Motor neuron (in vitro differentiated cells): ENCODE results near the gene DAAM2. TPM values are rescaled to one million over a fixed set of nuclear protein-coding genes. Genes with fewer than 3 reads are reported as not detected.

Source experiments
- ATAC-seq, 8 experiments: fragments of 200-7000 bp; cut with Tn5 transposase; replicated peaks in 6 of 8; 2 replicates each; pipeline ENCODE4 v1.8.0; 2021; ENCODE audit warnings: mild to moderate bottlenecking in 8 of 8, moderate library complexity in 8 of 8
- H3K27ac ChIP-seq, 2 donors: fragments of 250-450 bp; sonication (Bioruptor Pico); 2 replicates each; pipeline ENCODE4 v1.9.0; 2021; ENCODE audit warnings: antibody characterized with exemption in 2 of 2, mild to moderate bottlenecking in 2 of 2, moderate library complexity in 1 of 2
- H3K4me1 ChIP-seq, 2 donors: fragments of 250-450 bp; sonication (Bioruptor Pico); replicated peaks in 1 of 2; 2 replicates each; pipeline ENCODE4 v1.6.1; 2021; ENCODE audit warnings: antibody characterized with exemption in 2 of 2, mild to moderate bottlenecking in 2 of 2, moderate library complexity in 1 of 2
- H3K4me3 ChIP-seq, 5 donors: fragments of 250-450 bp; sonication (Bioruptor Pico); 2 replicates each; pipeline ENCODE4 v1.9.0; 2021; ENCODE audit warnings: antibody characterized with exemption in 5 of 5, mild to moderate bottlenecking in 5 of 5, moderate library complexity in 4 of 5
- WGBS, 10 experiments: fragments of 450-650 bp; shearing (Covaris generic); methylation state at CpG; one replicate each; pipeline ENCODE4 v1.0.0; 2022; 5-methylcytosine and 5-hydroxymethylcytosine counted together
- in situ Hi-C, 9 experiments: fragments of 400-800 bp; cut with MboI; loops; one replicate each; pipeline ENCODE4 v1.15.0; 2021; ENCODE audit warnings: low sequenced_read_pairs in 9 of 9, low pct_unique_long_range_greater_than_20kb in 2 of 9; ENCODE audit not compliant: unreplicated experiment in 9 of 9
- total RNA-seq, 8 experiments: library from RNA; unstranded; fragments of 300-600 nt; gene quantifications; 2 replicates each; pipeline versions ENCODE4 v1.2.3 to v1.2.4, GENCODE V29; 2022

The DAAM2 gene
- total RNA-seq, 8 experiments from 2014 or later: 0.60 to 11.3 (median 2.4) TPM

GRCh38 chr6:39772559-39773273 lies 19.5 kb upstream of the DAAM2 start:
- H3K4me3 ChIP-seq: no peak overlapping the region
- peaks cover 7 to 11% of the 10 kb centered on the region in 2 donors for H3K4me1 ChIP-seq
- ATAC-seq: peak in 2 of 8 experiments; percentile 8 to 84
- WGBS, 10 experiments: 0 to 95% (median 45%) methylated on average over 2 to 5 of the region's 6 CpGs; no CpG with 5 or more reads in 1 of the 10 experiments
- in situ Hi-C loops: no loop called here
- no peak overlapping the region for H3K27ac ChIP-seq

GRCh38 chr6:39773782-39774181 lies 18.4 kb upstream of the DAAM2 start:
- no peak overlapping the region for H3K27ac ChIP-seq
- no peak for ATAC-seq
- in situ Hi-C loops: no loop called here
- H3K4me3 ChIP-seq: no peak overlapping the region
- WGBS, 10 experiments: 89 to 100% (median 97%) methylated on average over 1 to 2 of the region's 2 CpGs; no CpG with 5 or more reads in 6 of the 10 experiments
- peaks cover 7 to 12% of the 10 kb centered on the region in 2 donors for H3K4me1 ChIP-seq

GRCh38 chr6:39776581-39776980 lies 15.6 kb upstream of the DAAM2 start:
- WGBS, 10 experiments: 14 to 100% (median 81%) methylated on average over 1 to 2 of the region's 2 CpGs; no CpG with 5 or more reads in 1 of the 10 experiments
- no peak overlapping the region for H3K4me3 ChIP-seq
- ATAC-seq: peak in 1 of 8 experiments; percentile 30
- H3K27ac ChIP-seq: no peak overlapping the region
- in situ Hi-C loops: no loop called here
- peaks cover 5 to 12% of the 10 kb centered on the region in 2 donors for H3K4me1 ChIP-seq

- H3K4me3 ChIP-seq: no peak overlapping the region
- no peak overlapping the region for H3K27ac ChIP-seq
- 25 to 83% (median 60%) methylated on average over 2 to 9 of the region's 10 CpGs; no CpG with 5 or more reads in 2 of the 10 experiments for WGBS, 10 experiments
- ATAC-seq: peak in 5 of 8 experiments; percentile 6 to 91 (median 78)
- H3K4me1 ChIP-seq: peaks cover 5 to 12% of the 10 kb centered on the region in 2 donors
- in situ Hi-C loops: no loop called here
Observed at GRCh38 chr6:39777218-39777617, 15.0 kb upstream of the DAAM2 start.

GRCh38 chr6:39777661-39778060 lies 14.5 kb upstream of the DAAM2 start:
- no peak overlapping the region for H3K27ac ChIP-seq
- no peak overlapping the region for H3K4me3 ChIP-seq
- ATAC-seq: no peak
- 20 to 100% (median 83%) methylated on average over 1 to 4 of the region's 4 CpGs; no CpG with 5 or more reads in 5 of the 10 experiments for WGBS, 10 experiments
- in situ Hi-C loops: no loop called here
- peaks cover 5 to 12% of the 10 kb centered on the region in 2 donors for H3K4me1 ChIP-seq

- in situ Hi-C loops: no loop called here
- 82 to 100% (median 95%) methylated on average over 1 to 2 of the region's 2 CpGs; no CpG with 5 or more reads in 7 of the 10 experiments for WGBS, 10 experiments
- H3K27ac ChIP-seq: no peak overlapping the region
- peaks cover 5 to 12% of the 10 kb centered on the region in 2 donors for H3K4me1 ChIP-seq
- ATAC-seq: no peak
- no peak overlapping the region for H3K4me3 ChIP-seq
Observed at GRCh38 chr6:39778581-39779255, 13.5 kb upstream of the DAAM2 start.

- no peak overlapping the region for H3K4me3 ChIP-seq
- no peak for ATAC-seq
- in situ Hi-C loops: no loop called here
- H3K4me1 ChIP-seq: no peaks in the 10 kb centered on the region
- 45 to 100% (median 70%) methylated on average over 1 to 2 of the region's 2 CpGs; no CpG with 5 or more reads in 1 of the 10 experiments for WGBS, 10 experiments
- no peak overlapping the region for H3K27ac ChIP-seq
Observed at GRCh38 chr6:39785281-39785680, 6.9 kb upstream of the DAAM2 start.

- ATAC-seq: peak in 1 of 8 experiments; percentile 39
- H3K27ac ChIP-seq: no peak overlapping the region
- no peaks in the 10 kb centered on the region for H3K4me1 ChIP-seq
- in situ Hi-C loops: no loop called here
- 0 to 88% (median 60%) methylated on average over 1 of the region's 1 CpG; no CpG with 5 or more reads in 2 of the 10 experiments for WGBS, 10 experiments
- no peak overlapping the region for H3K4me3 ChIP-seq
Observed at GRCh38 chr6:39786649-39787048, 5.5 kb upstream of the DAAM2 start.

- H3K4me1 ChIP-seq: no peaks in the 10 kb centered on the region
- no peak overlapping the region for H3K4me3 ChIP-seq
- ATAC-seq: no peak
- WGBS, 10 experiments: 67 to 100% (median 88%) methylated on average over 1 to 5 of the region's 8 CpGs; no CpG with 5 or more reads in 2 of the 10 experiments
- H3K27ac ChIP-seq: no peak overlapping the region
- in situ Hi-C loops: no loop called here
Observed at GRCh38 chr6:39787322-39787721, 4.9 kb upstream of the DAAM2 start.

GRCh38 chr6:39790772-39791171 lies 1.4 kb upstream of the DAAM2 start:
- H3K4me3 ChIP-seq: no peak overlapping the region
- WGBS, 10 experiments: 86 to 100% (median 100%) methylated on average over 1 to 4 of the region's 5 CpGs; no CpG with 5 or more reads in 1 of the 10 experiments
- ATAC-seq: no peak
- no peak overlapping the region for H3K27ac ChIP-seq
- H3K4me1 ChIP-seq: peaks cover 3 to 9% of the 10 kb centered on the region in 2 donors
- in situ Hi-C loops: no loop called here

- no peak overlapping the region for H3K27ac ChIP-seq
- no peak for ATAC-seq
Observed at GRCh38 chr6:39791311-39791710, 865 bp upstream of the DAAM2 start.

GRCh38 chr6:39792540-39793450 lies 619 bp downstream of the DAAM2 start:
- 0 to 34% (median 14%) methylated on average over 2 to 14 of the region's 29 CpGs; no CpG with 5 or more reads in 5 of the 10 experiments for WGBS, 10 experiments
- peak overlapping the region; percentile 32 to 45 (median 37) for H3K4me3 ChIP-seq
- no peak overlapping the region for H3K27ac ChIP-seq
- peak in 5 of 8 experiments; percentile 4 to 53 (median 7) for ATAC-seq
- in situ Hi-C loops: no loop called here
- H3K4me1 ChIP-seq: peaks cover 3 to 9% of the 10 kb centered on the region in 2 donors

More at GRCh38 chr6:39791311-39791710, 865 bp upstream of the DAAM2 start:
- Histone ChIP-seq H3K4me3 (no peak overlapping the region), H3K4me1 (peaks cover 3 to 9% of the 10 kb centered on the region in 2 donors)
- in situ Hi-C loops: no loop called here
- 14 to 60% (median 42%) methylated on average over 1 of the region's 1 CpG; no CpG with 5 or more reads in 1 of the 10 experiments for WGBS, 10 experiments
